C4-2B (cell line): ENCODE results near the gene CROCC.
"Not testable (repeated sequence)": the region's sequence is repeated elsewhere in the genome, so short reads cannot be mapped to it uniquely, and the experiment has no call there.

Source experiments
- ZFX ChIP-seq: fragments of 450-650 bp; IDR thresholded peaks from 2 replicates; pipeline ENCODE4 v1.6.1; 2017
- TF ChIP-seq, protein P1 (sequence below): fragments of 450-650 bp; conservative IDR thresholded peaks from 2 replicates; pipeline ENCODE4 v1.5.1; 2017; ENCODE audit warnings: mild to moderate bottlenecking

DNA sequence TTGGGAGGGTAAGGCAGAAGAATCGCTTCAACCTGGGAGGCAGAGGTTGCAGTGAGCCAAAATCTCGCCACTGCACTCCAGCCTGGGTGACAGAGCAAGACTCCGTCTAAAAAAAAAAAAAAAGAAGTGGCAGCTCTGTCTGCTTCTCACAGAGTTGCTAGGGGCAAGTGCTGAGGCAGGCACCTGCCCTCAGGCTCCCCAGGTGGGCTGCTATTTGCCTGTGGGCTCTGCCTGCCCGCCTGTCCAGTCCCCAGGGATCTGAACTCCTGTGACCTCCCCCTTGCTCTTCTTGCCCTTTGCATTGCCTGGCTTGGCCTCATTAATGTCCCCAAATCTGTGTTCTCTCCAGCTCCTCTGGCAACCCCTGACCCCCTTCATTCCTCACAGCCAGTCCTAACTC lies 30.6 kb downstream of the CROCC start:
- TF ChIP-seq, protein P1, sequence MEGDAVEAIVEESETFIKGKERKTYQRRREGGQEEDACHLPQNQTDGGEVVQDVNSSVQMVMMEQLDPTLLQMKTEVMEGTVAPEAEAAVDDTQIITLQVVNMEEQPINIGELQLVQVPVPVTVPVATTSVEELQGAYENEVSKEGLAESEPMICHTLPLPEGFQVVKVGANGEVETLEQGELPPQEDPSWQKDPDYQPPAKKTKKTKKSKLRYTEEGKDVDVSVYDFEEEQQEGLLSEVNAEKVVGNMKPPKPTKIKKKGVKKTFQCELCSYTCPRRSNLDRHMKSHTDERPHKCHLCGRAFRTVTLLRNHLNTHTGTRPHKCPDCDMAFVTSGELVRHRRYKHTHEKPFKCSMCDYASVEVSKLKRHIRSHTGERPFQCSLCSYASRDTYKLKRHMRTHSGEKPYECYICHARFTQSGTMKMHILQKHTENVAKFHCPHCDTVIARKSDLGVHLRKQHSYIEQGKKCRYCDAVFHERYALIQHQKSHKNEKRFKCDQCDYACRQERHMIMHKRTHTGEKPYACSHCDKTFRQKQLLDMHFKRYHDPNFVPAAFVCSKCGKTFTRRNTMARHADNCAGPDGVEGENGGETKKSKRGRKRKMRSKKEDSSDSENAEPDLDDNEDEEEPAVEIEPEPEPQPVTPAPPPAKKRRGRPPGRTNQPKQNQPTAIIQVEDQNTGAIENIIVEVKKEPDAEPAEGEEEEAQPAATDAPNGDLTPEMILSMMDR = not testable (repeated sequence)
- TF ChIP-seq ZFX = not testable (repeated sequence)
